ENCODE results near the gene CACNA2D2.

The CACNA2D2 gene

GRCh38 chr3:50455161-50456018 is 48.0 kb downstream of the CACNA2D2 start:
- no peak for DNase-seq

GRCh38 chr3:50454481-50455070 is 48.9 kb downstream of the CACNA2D2 start:
- DNase-seq = no peak

- DNase-seq = no peak
Observed at GRCh38 chr3:50453907-50454306, 49.5 kb downstream of the CACNA2D2 start.

GRCh38 chr3:50450209-50450921 is 53.1 kb downstream of the CACNA2D2 start:
- peak; percentile 22 for DNase-seq

- no peak for DNase-seq
Observed at GRCh38 chr3:50448752-50449539, 54.5 kb downstream of the CACNA2D2 start.

GRCh38 chr3:50447290-50447840 is 56.1 kb downstream of the CACNA2D2 start:
- DNase-seq = no peak

- no peak for DNase-seq
Observed at GRCh38 chr3:50445919-50446318, 57.5 kb downstream of the CACNA2D2 start.

- no peak for DNase-seq
Observed at GRCh38 chr3:50444782-50445181, 58.7 kb downstream of the CACNA2D2 start.

GRCh38 chr3:50444213-50444612 is 59.2 kb downstream of the CACNA2D2 start:
- no peak for DNase-seq

GRCh38 chr3:50442945-50443579 is 60.4 kb downstream of the CACNA2D2 start:
- no peak for DNase-seq

- no peak for DNase-seq
Observed at GRCh38 chr3:50441424-50442217, 61.8 kb downstream of the CACNA2D2 start.

GRCh38 chr3:50436114-50436674 is 67.2 kb downstream of the CACNA2D2 start:
- peak; percentile 70 for DNase-seq

GRCh38 chr3:50435371-50436113 is 67.9 kb downstream of the CACNA2D2 start:
- DNase-seq = no peak

GRCh38 chr3:50433954-50434353 is 69.5 kb downstream of the CACNA2D2 start:
- no peak for DNase-seq

GRCh38 chr3:50430950-50431435 is 72.4 kb downstream of the CACNA2D2 start:
- DNase-seq = no peak

- no peak for DNase-seq
Observed at GRCh38 chr3:50430191-50430590, 73.2 kb downstream of the CACNA2D2 start.

- DNase-seq = no peak
Observed at GRCh38 chr3:50428007-50428633, 75.3 kb downstream of the CACNA2D2 start.

- DNase-seq = no peak
Observed at GRCh38 chr3:50427217-50427616, 76.2 kb downstream of the CACNA2D2 start.

- DNase-seq = no peak
Observed at GRCh38 chr3:50425911-50426310, 77.5 kb downstream of the CACNA2D2 start.

All from T-helper 9 cell (primary cell).